Measurements from ENCODE around the gene DDX39B.
"Not testable (repeated sequence)": the region's sequence is repeated elsewhere in the genome, so short reads cannot be mapped to it uniquely, and the experiment has no call there.

The DDX39B gene

DNA sequence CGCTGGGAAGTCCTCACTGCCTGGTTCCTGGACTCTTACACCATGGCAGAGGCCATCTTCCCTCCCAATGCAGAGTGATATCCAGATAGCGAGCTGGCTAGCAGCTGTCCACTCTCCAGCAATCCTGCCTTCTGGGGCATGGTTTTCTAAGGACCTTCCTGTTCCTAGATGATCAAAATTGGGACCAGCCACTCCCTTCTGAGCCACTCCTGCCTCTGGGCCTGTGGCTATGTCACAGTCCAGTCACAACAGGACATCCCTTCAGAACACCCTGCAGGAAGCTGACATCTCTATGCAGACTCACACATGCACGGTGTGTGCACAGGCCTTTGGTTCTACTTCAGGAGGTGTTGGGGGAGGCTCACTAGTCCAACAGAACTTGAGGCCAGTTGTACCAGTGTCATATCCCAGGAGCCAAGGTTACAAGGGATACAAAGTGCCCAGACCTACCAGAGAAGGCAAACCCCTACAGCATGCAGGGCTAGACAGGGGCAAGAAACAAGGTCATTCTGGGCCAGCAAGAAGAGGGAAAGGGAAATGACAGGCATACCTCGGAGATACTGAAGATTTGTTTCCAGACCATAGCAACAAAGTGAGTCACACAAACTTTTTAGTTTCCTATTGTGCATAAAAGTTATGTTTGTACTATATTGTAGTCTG is 15.7 kb downstream of the DDX39B start:
- no peak for DNase-seq

- no peak for DNase-seq
These were observed 16.3 kb downstream of the DDX39B start for GRCh38 chr6:31525553-31525931.

DNA sequence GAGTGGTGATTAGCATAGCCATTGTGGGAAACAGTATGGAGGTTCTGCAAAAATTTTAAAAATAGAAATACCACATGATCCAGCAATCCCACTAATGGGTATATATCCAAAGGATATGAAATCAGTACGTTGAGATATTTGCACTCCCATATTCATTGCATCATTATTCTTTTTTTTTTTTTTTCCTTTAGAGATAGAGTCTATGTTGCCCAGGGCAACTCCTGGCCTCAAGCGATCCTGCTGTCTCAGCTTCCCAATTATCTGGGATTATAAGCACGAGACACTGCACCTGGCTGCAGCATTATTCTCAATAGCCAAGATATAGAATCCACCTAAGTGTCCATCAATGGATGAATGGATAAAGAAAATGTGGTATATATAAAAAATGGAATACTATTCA is 20.0 kb downstream of the DDX39B start:
- DNase-seq, result no peak

DNA sequence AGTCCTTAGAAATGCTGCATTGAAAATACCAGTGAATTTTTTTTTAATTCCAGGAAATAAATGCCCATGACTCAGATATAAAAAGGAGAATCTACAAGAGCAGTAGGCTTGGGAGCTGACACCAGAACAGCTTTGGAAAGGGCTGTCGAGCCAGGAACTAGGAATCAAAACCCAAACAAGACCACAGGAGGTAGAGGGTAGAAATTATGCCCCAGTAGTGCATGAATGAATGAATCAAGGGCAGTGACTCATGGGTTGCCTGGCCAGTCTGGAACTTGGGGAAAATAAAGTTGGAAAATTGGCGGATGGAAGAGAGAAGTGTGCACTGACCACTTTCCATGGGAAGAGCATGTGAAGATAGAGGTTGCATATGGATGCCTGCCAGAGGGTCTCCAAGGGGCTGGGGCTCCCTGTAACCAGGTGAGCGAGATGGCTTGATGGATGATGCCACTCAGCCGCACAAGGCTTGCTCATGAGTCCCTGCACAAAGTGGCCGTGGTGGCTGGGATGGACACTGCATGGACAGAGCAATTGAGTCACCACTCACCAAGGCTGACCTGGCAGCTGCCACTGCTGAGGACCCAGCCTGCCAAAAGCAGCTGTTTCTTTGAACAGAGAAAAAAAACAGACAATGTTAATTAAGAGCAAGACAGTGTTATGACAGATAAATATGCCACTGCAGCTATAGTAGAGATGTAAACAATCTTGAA is 28.2 kb downstream of the DDX39B start:
- DNase-seq, result no peak

DNA sequence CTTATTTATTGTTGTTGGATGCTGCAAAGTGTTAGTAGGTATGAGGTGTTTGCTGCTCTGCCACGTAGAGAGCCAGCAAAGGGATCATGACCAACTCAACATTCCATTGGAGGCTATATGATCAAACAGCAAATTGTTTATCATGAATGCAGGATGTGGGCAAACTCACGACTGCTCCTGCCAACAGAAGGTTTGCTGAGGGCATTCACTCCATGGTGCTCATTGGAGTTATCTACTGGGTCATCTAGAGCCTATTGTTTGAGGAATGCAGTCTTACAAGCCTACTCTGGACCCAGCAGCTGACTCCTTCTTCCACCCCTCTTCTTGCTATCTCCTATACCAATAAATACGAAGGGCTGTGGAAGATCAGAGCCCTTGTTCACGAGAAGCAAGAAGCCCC is 31.8 kb downstream of the DDX39B start:
- DNase-seq, result no peak

GRCh38 chr6:31509036-31509435 is 32.8 kb downstream of the DDX39B start:
- not testable (repeated sequence) for DNase-seq

GRCh38 chr6:31502586-31502985 is 39.2 kb downstream of the DDX39B start:
- no peak for DNase-seq

DNA sequence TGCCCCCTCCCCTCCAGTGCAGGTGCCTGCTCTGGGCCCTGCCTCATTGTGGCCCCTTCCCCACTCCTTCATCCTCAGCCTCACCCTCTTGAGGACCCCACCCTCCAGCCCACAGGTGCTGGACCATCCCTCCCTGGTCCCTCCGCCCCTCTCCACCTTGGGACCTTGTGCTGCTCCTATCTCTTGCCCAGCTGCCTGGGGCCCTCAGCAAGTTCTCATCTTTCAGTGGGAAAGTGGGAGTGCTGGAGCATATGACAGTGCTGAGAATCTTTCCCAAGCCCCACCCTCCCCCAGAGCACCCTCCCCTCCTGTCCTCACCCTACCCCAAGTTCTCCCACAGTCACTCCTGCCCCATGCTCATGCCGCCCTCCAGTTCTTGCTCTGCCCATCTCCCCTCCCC is 42.2 kb downstream of the DDX39B start:
- DNase-seq, result not testable (repeated sequence)

DNA sequence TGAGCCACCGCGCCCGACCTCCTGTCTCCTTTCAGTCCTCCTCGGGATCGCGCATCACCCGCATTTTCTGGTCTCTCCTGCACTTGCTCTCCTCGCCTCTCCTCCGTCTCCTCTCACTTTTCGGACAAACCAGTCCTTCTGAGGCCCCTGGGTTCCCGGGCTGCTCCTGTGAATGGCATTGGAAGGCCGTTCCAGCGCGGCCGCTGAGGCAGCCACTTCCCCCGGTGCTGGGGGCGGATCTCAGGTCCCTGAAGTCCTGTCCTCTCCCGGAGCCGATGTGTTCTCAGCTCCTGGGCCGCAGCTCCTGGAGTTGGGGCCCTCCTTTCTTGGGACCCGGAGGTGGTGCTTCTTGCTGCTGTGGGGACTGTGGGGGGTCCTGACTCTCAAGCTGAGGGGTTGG is 43.1 kb downstream of the DDX39B start:
- no peak for DNase-seq

GRCh38 chr6:31497531-31498476 is 44.0 kb downstream of the DDX39B start, which contains the start of gene MICB:
TSS of gene MICB (plus strand) at chr6:31498145. CDS start at chr6:31498194, 49 bp downstream.
- peak; percentile 80 for DNase-seq

GRCh38 chr6:31496826-31497225 is 45.0 kb downstream of the DDX39B start:
- not testable (repeated sequence) for DNase-seq

GRCh38 chr6:31495580-31495979 is 46.2 kb downstream of the DDX39B start:
- no peak for DNase-seq

DNA sequence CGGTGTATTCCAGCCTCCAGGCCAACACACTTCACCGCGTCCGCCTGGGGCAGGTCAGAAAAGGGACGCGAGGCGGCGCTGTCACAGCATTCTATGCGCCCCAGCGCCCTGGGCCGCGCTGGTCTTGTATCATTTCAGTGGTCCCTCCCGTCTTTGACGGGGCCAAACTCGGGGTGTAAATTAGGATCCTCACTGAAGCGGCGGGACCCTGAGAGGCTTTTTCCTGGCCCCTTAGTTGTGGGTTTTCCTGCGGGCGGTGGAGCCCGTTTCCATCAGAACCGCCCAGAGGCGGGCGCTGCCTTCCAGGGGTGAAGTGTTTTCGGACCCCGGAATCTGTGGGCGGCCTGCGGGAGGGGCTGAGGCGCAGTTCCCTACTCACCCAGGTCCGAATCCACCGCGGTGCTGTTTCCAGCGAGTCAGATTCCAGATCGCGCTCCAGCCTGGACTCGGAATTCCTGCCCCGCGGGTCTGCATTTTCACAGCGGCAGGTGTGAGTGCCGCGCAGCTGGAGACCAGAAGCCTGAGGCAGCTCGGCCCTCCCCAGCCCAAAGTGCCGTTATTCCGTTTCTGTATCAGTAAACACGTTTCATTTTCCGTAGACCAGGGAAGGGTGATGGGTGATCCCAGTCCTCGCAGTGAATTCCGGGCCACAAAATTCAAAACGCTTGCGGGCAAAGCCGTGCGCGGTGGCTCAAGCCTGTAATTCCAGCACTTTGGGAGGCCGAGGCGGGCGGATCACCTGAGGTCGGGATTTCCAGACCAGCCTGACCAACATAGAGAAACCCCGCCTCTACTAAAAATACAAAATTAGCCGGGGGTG is 47.7 kb downstream of the DDX39B start:
- DNase-seq, result peak; percentile 75

- DNase-seq, result not testable (repeated sequence)
These were observed 48.3 kb downstream of the DDX39B start for GRCh38 chr6:31493550-31493874.

GRCh38 chr6:31490115-31490873 is 51.5 kb downstream of the DDX39B start:
- no peak for DNase-seq

- no peak for DNase-seq
These were observed 52.7 kb downstream of the DDX39B start for GRCh38 chr6:31489086-31489485.

- not testable (repeated sequence) for DNase-seq
These were observed 54.1 kb downstream of the DDX39B start for GRCh38 chr6:31487674-31488073.

DNA sequence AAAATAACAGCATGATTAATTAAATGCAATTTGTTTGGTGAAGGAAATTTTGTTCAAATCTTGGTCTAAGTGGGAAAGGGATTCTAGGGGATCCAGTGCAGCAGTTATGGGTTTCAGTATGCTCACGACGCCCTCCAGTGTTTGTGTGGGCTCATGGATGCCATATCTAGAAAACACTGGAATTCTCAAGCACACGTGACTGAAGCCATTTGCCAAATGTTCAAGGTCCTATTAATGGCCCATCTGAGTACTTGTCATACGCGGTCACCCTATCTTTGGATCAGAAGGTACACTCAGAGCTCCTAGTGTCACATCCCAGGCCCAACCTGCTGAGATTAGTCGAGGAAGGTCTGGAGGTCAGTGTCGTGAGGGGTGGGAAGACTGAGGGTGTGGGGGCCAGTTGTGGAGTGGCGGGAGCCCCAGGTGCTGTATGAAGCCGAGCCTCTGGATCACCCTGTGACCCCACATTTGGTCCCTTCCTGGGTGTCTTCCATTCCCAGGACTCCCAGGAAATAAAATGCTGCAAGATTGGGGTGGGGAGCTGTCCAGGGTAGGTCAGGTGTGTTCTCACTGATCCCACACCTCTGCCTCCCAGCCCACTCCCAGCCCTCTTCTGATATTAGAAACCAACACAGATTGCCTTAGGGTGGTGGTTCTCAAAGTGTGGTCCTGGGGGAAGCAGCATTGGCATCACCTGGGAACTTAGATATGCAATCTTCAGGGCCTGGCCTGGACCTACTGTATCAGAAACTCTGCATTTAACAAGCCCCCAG is 55.6 kb downstream of the DDX39B start:
- DNase-seq, result not testable (repeated sequence)

- no peak for DNase-seq
These were observed 56.7 kb downstream of the DDX39B start for GRCh38 chr6:31485055-31485454.

DNA sequence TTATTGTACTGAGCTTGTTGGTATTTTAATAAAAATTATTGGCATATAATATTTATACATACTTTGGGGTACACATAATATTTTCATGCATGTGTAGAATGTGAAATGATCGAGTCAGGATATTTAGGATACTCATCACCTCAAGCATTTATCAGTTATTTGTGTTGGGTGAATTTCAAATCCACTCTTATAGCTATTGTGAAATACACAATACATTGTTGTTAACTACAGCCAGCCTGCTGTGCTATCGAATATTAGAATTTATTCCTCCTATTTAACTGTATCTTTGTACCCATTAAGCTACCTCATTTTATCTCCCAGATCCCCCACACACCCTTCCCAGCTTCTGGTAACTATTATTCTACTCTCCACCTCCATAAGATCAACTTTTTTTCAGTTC is 58.4 kb downstream of the DDX39B start:
- no peak for DNase-seq

DNA sequence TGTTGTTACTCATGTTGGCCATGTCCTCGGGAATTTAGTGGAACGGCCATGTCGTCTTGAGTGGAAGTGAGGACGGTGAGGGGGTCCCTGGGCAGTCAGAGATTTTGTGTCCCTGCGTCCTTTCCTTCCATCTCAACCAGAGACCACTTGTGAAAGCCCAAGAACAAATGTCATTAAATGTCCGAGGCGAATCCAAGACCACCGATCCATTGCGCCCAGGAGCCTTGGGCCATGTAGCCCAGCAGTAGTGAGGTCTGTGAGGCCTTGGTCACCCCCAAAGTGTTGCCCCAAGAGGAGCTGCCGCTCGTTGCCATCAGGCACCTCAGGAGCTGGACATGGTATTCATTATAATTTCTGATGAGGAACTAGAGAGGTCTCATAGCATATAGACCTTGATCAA is 61.2 kb downstream of the DDX39B start:
- no peak for DNase-seq
